Stomach (tissue), 4 donors: ENCODE data around the gene FBXW8.

Experiments
- EP300 ChIP-seq: sonication (generic); formaldehyde crosslinking; IDR thresholded peaks from one replicate; pipeline ENCODE4 v1.6.1; 2017; ENCODE audit warnings: antibody characterized with exemption
- POLR2A ChIP-seq, 4 donors: fragments of 450-650 bp; IDR thresholded peaks; one replicate each; pipeline ENCODE4 v1.6.1; 2016; ENCODE audit warnings: antibody characterized with exemption in 4 of 4, control low read depth in 2 of 4, mild to moderate bottlenecking in 1 of 4, moderate library complexity in 1 of 4
- POLR2AphosphoS5 ChIP-seq, 3 donors: sonication (generic); formaldehyde crosslinking; IDR thresholded peaks; one replicate each; pipeline ENCODE4 v1.6.1; 2016; ENCODE audit warnings: antibody characterized with exemption in 3 of 3
- TF ChIP-seq, protein P1 (sequence below), 7 experiments: fragments of 450-650 bp in 4 of 7; fragments of 200-600 bp in 3 of 7; sonication (generic) in 3 of 7; IDR thresholded peaks; one replicate each; pipeline ENCODE4 v1.5.1; 2016 to 2019; ENCODE audit warnings: antibody characterized with exemption in 7 of 7, control low read depth in 2 of 7, mild to moderate bottlenecking in 1 of 7

DNA sequence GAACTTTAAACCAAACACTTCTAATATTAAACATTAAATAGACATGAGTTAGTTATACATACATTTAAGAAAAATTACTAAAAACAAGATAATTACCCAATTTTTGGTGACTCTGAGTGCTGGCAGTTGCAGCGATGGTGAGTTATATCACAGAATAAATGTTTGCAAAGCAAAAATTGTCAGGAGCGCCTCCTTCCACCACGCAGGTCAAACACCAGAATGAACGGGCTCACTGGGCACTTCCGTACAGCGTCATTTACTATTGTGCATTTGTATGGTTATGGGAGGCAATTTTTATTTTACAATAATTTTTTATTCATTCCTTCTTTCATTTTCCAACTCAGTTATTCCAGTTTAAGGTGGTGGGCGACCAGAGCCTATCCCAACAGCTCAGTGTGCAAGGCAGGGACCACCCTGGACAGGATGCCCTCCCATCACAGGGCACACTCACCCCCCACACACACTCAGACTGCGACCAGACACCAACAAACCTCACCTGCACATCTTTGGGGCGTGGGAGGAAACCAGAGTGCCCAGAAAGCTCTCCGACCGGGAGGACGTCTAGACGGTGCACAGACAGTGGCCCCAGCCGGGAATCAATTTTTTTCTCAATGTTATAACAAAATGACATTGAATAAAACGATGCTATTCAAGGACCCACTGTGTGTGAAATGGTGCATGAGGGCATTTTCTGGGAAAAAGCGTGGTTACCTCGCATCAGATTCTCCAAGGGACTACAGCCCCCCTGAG, 121.3 kb downstream of the FBXW8 start:
- TF ChIP-seq, protein P1, sequence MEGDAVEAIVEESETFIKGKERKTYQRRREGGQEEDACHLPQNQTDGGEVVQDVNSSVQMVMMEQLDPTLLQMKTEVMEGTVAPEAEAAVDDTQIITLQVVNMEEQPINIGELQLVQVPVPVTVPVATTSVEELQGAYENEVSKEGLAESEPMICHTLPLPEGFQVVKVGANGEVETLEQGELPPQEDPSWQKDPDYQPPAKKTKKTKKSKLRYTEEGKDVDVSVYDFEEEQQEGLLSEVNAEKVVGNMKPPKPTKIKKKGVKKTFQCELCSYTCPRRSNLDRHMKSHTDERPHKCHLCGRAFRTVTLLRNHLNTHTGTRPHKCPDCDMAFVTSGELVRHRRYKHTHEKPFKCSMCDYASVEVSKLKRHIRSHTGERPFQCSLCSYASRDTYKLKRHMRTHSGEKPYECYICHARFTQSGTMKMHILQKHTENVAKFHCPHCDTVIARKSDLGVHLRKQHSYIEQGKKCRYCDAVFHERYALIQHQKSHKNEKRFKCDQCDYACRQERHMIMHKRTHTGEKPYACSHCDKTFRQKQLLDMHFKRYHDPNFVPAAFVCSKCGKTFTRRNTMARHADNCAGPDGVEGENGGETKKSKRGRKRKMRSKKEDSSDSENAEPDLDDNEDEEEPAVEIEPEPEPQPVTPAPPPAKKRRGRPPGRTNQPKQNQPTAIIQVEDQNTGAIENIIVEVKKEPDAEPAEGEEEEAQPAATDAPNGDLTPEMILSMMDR (IDR thresholded peaks at IDR 0.05): no peak
- TF ChIP-seq POLR2AphosphoS5 (IDR thresholded peaks at IDR 0.05): no peak
- TF ChIP-seq EP300: no peak
- no peak for TF ChIP-seq POLR2A (IDR thresholded peaks at IDR 0.05)
